HG03025 (cell line): Measurements from ENCODE around the gene MBD5.
"Not testable (repeated sequence)": the region's sequence is repeated elsewhere in the genome, so short reads cannot be mapped to it uniquely, and the experiment has no call there.

ENCODE experiments used
- ATAC-seq: cut with Tn5 transposase; IDR thresholded peaks from one replicate; pipeline ENCODE4 v1.9.1; 2021; ENCODE audit warnings: mild to moderate bottlenecking, moderate library complexity; ENCODE audit not compliant: unreplicated experiment, low FRiP score

Gene MBD5

DNA sequence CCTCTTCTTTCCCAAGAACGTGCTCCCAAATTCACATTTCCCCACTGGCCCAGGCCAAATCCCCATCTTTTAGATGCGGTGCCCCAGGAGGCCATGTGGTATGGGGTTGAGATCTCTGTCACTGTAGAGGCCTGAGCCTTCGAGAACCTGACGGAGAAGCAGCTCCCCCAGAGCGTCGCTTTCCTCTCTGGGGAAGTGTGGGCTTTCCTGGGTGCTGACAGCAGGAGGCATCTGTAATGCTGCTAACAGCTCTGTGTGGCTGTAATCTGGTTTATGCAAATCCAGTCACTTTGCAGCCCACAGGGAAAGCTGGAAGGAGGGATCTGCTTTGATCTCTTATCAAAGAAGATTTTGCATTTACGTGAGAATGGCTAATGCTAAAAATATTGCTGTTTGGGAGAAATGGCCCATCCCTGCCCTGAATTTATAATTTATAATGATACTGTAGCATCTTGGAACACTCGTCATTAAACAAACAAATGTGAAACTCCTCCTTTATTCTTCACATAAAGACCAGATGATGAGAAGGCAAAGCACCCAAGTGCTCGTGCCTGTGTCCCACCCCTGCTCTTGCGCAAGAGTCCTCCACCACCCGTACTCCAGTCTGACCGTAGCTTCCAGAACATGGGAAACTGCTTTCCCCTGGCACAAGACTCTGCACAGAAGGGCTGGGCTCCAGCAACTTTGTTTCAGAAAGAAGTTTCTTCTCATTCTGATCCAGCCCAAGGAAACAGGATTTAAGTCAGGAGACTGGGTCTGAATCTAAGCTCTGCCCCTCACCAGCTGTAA, 513.7 kb downstream of the MBD5 start:
- ATAC-seq: no peak

DNA sequence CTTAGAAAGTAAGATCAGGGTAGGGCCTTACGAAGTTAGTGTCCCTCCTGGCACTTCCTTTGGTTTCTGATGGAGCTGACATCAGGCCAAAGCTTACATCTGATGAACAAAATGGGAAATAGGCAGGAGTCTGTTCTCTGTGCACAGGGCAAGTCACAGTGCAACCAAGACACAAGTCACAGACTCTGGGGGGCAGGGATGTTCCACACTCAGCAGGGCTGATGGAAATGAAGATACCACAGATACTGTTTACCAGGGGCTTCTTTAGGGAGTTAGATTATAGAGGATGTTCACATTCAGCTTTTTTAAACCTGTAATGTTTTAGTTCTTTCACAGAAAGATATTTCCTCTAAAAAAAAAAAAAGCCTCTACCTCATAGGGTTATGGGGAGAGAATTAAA, 517.5 kb downstream of the MBD5 start:
- ATAC-seq: no peak

DNA sequence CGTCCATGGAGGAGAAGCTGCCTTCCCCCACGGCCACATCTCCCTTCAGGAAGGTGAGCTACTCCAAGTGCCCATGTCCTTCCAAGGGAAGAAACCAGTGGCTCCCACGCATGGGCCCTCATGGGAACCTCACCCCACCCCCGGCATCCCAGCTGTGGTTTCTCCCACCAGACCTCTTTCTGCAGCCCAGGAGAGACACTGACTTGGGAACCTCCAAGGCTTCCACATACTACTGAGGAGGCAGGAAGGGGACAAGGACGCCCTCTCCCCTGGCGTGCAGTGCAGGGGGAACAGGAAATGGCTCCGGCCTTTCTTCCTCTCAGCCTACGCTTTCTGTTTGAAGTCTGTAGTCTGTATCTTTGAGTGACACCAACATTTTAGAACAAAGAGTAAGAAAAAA, 519.1 kb downstream of the MBD5 start:
- ATAC-seq: peak; percentile 73

DNA sequence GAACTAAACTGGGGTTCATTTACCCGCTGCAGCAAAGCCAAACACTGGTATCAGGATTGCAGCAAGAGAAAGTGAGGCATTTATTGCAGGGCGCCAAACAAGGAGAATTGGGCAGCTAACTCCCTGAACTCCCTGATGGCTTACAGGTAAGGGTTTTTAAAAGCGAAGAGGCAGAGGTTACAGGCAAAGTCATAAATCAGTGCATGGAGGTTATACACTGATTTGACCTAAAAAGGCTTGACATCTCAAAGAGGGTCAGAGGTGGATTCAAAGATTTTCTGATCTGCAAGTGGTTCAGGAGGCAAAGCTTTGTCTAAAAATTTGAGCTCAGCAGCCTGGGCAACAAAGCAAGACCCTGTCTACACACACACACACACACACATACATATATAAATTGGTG, 520.9 kb downstream of the MBD5 start:
- no peak for ATAC-seq

DNA sequence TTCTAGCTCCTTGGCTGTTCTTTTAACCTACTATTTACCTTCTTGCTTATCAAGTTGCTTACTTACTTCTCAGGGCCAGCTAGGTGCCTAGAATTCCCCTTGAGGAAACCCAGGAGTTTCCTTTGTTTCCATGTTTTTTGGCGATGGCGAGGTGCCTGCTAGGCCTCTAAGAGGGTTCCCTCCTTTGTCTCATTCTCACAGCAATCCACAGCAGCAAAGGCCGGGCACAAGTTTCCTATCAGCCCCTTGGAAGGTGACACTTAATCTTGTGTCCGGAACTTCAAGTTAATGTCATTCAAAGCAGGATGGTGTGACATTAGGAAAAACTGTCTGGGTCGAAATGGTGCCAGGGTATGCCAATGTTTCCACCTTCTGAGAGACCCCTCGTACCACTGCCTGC, 521.7 kb downstream of the MBD5 start:
- no peak for ATAC-seq

DNA sequence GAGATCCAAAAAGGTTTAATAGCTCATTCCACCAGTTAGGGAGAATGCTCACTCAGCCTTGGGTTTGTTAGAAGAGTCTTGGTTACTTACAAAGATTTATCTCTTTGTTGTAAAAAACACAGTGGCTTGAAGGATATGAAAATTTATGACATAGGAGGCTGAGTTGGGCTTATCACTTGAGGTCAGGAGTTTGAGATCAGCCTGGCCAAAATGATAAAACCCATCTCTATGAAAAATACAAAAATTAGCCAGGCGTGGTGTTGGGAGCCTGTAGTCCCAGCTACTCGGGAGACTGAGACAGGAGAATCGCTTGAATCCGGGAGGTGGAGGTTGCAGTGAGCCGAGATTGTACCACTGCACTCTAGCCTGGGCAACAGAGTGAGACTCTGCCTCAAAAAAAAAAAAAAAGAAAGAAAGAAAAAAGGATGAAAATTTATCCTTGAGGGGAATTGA, 522.2 kb downstream of the MBD5 start:
- not testable (repeated sequence) for ATAC-seq

DNA sequence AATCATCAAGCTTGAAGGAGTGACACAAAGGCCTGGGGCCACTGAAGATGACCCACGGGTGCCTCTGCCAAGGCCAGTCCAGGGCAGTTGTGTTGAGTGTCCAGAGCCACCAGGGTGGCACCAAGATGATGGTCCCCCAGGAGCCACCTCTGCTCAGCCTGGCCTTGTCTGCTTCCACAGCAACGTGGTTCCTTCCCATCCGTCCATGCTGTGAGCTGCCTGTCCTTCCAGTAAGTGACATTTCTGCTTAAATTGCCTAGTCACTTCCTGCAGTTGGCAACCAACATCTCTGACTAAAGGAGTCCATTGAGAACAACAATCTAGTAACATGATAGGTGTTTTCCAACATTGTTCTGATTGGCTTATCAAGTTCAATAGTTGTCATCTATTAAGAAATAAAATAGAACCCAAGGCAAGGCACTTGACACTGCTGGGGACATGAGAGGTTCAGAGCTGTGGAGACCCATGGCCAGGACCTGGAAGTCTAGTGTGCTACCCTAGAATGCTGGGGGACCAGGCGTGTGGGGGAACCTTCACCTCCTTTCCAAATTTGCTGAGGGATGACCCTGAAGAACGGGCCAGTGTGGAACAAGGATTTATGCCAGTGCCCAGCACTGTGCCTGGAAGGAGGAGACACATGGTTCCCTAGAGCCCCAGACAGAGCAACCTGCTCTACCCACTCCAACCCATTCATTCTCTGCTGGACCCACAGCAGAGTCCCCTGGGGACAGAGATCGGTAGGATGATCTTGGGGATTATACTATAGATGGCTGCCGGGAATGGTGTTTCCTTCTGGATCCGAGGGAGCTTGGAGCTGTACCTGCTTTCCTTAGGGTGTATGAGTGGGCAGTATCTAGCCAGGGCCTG, 524.7 kb downstream of the MBD5 start:
- ATAC-seq: no peak

DNA sequence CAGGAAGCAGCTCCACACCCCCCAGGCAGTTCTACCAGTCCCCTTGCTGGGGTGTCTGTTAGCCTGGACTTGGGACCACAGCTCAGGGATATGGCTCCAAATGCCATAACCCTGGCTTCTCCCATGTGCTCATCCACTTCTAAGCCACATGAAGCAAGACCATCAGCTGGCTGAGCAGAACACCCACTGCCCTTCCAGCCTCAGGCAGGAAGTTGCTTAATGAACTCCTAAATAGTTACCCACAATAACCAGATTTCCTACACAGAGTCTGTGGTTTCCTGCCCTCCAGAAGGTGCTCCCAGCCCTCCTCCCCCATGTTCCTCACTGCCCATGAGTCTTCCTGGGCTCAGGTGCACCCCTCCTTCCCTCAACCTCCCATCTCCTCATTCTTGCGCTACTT, 525.4 kb downstream of the MBD5 start:
- no peak for ATAC-seq

DNA sequence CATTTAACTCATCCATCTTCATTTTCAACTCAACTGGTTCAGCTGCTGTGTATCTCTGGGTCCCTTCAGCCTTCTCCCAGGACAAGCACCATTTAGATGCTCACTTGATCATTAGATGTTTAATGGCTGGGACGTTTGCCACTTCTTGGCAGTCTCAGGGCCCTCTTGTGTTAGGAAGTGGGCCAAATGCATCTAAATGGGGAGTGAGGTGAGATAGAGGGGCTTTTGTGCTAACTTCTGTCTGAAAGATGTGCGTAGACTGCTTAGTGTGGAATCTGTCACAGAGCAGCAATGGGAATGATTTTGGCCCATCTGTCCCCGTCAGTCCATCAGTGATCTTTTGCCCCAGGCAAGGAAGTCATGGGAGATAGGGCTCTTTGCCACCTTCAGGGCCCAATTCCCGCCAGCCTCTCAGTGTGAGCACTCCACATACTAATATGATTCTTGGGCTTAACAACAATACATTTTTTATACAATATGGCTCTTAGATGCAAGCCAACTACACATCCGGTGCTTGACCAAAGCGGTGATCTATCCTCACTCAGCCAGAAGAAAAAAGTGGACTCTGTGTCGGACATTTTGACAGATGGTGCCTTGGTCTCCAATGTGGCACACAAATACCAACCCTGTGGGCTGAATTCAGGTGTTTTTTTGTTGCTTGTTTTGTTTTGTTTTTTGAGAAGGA, 528.0 kb downstream of the MBD5 start:
- ATAC-seq: no peak

DNA sequence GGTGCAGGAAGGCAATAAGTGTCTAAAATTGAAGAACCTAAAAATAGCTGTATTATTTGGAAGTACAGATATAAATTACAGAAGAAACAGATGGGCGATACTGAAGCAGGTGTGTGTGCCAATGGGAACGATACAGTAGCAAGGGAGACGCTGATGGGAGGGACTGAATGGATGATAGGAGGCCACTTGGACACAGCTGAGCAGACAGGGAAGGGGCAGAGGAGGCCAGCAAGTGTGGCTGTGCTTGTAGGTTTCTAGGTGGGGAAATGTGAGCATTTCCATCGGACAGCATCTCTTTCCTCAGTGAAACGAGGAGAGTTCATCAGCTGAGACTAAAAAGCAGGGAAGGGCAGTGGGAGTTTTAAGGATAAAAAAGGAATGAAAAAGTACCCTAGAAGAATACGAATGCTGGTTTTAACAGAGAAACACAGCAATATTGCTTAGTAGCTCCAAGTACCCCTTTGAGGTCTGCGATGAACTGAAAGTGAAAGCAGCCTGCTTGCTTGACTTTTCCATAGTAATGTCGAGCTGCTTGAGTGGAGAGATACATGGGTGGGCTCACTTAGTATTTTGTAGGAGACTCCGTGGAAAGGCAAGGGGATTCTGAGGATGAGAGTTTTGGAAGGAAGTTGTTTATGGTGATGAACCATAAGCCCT, 531.9 kb downstream of the MBD5 start:
- ATAC-seq: peak; percentile 43

DNA sequence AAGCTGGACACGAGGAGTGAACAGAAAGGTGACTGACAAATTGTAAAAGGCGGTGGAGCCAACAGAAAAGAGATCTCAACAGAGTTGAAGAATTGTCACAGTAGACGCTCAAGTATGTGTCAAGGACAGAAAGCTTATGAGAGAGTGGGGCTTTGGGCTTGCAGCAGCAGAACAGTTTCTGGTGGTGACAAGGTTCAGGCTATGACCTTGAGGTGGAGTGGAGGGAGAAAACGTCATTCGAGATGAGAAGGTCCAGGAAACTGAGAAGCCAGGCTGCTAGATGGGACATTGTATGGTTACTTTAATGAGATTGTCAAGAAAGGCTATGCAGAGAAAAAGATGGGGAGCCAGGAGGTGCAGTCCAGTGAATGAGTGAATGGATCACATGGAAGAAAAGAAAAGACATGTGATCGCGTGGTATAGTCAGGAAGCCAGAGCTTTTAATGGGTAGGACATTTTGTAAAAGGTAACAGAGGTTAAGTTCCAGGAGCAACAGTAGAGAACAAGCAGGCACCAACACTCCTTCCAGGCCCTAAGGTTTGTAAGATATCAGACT, 532.5 kb downstream of the MBD5 start:
- no peak for ATAC-seq

DNA sequence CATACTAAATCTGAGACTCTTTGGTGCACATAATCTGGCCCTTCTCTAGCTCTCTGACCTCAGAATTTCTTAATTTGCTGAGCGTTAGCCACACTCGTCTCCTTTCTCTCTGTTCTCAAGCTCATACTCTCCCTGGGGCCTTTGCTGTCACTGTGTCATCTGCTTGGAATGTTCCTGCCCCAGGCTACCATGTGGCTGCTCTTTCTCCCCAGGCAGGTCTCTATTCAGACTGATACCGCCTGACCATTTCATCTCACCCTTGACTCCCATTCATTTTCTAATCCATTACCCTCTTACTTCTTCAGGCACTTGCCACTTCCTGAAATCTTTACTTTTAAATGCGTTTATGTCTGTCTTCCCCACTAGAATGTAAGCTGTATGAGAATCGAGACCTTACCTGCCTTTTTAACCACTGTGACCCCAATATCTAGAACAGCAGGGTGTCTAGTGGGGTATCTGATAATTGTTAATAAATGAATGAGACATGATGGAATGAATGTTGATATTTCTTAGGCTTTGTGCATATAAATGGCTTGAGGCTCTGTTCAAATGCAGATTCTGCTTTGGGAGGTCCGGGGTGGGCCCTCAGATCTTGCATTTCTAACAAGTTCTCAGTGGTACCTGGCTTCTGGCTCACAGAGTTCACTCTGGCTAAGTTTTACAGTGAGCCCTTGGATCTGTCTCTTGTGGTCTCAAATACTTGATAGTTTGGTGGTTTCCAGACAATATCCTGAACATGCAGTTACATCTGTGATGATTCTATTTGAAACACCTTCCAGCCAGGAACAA, 533.8 kb downstream of the MBD5 start:
- no peak for ATAC-seq

DNA sequence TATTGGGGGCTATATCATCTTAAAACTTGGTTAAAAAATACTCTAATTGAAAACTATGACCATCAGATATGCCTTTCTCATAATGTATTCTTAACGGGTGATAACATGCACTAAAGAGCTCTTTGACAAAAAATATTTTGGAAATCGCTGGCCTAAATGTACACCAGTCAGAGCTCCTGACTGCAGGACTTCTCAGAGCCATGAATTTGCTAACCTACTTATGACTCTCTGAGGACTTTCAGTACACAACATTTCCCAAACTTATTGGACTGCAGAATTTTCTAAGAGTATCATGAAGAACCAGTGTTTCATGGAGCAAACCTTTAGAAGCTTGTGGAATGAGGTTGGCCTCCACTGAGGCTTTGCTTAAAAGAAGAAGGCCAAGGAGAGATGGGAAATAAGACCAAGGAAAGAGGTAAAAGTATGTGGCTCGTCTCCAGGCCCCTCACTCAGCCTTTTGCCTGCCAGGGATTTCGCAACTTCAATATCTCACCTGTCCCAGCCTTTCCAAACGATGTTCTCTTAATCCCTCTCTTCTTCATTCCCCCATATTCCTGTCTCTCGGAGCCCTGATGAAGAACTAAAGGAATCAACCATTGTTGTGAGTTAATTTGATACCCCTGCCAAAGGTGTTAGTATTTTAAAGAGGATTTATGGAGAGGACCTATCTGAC, 534.9 kb downstream of the MBD5 start:
- ATAC-seq: no peak

DNA sequence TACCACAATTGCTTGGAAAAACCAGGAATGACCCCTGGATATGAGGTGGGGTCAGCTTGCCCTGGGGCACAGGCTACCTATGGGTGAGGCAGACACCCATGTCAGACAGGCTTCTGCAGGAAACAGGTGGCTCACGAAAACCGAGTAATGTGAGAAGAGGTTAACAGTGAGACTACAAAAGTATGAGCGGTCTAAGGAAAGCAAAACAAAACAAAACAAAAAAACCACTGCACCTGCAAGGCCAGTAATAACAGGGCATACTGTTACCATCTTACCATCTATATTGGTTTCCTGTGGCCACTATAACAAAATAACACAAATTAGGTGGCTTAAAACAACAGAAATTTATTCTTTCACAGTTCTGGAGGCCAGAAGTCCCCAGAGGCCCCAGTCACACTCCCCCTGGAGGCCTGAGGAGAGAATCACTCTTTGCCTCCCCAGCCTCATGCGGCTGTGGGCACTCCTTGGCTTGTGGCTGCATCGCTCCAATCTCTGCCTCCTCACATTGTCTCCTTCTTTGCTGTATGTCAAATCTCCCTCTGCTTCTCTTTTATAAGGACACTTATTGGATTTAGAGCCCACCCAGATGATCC, 537.0 kb downstream of the MBD5 start:
- peak; percentile 71 for ATAC-seq

DNA sequence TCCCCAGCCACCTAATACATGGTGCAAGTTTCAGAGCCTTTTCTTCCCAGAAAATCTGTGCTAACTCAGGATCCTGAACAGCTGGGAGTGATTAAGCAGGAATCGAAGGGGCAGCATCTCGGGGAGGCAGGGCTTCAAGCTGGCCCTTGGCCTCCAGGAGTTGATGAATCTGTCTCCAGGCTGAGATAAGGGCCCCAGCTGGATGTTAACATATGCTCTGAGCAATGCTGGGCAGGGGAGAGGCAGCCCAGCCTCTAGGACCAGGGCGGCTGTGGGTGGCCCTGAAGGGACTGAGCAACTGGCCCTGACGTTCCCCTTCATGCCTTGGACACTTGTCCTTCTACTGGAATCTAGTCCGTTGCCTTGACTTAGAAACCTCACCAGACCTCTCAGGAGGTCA, 539.6 kb downstream of the MBD5 start:
- ATAC-seq: no peak

DNA sequence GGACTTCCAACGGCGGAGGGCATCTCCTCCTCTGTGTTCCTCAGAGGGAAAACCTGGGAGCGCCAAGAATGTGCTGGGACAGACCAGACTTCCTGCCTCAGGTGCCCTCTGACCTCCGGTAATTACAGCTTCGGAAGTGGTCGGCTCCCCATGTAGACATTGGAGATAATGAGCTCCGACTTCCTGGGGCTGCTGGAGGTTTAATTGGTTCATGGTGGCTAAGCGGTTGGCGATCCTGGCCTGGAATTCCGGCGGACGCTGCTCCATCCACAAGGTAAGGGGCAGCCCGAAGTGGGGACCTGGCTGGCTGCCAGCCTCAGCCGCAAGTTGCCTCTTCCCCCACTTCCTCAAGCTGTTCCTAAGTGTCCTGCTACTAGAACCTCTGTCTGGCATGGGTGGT, 540.5 kb downstream of the MBD5 start:
- ATAC-seq: no peak

DNA sequence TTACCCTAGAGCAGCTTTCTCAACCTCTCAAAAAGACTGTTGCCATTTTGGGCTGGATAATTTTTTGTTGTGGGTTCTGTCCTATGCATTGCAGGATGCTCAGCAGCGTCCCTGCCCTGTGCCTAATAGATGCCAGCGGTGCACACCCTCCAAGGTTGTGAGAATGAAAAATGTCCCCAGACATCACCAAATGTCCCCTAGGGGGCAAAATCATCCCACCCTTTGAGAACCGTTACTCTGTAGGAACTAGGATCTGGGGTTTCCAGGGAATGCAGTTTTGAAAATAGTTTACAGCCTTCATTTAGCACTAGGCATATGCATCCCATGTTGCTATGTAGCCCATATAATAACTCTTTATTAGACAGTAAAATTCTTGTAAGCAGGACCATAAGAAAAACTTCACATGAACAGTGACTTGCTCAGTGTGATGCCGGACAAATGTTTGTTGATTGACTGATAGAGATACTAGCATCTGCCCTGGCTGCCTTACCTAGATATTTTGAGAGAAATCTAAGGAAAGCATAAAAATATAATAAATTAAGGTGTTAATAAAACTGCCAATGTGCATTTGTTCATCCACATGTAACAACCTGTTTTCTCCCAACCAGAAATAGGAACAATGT, 544.5 kb downstream of the MBD5 start:
- ATAC-seq: no peak
